HepG2 (cell line): ENCODE measurements around the gene EPHB3. TPM values are rescaled to one million over a fixed set of nuclear protein-coding genes. Genes with fewer than 3 reads are reported as not detected.

Source experiments
- ATF3 ChIP-seq: sonication (generic); formaldehyde crosslinking; IDR thresholded peaks from 2 replicates; pipeline ENCODE4 v1.4.0; 2020; ENCODE audit warnings: missing genetic modification reagents
- GMEB1 ChIP-seq: sonication (generic); formaldehyde crosslinking; IDR thresholded peaks from 2 replicates; pipeline ENCODE4 v1.5.1; 2020; ENCODE audit warnings: missing genetic modification reagents, mild to moderate bottlenecking, borderline replicate concordance
- HIC2 ChIP-seq: sonication (generic); formaldehyde crosslinking; IDR thresholded peaks from 2 replicates; pipeline ENCODE4 v1.9.0; 2022; ENCODE audit warnings: low read depth, missing genetic modification reagents
- MTF1 ChIP-seq: sonication (generic); formaldehyde crosslinking; IDR thresholded peaks from 2 replicates; pipeline ENCODE4 v1.5.0; 2020; ENCODE audit warnings: missing genetic modification reagents
- POGZ ChIP-seq: sonication (generic); formaldehyde crosslinking; IDR thresholded peaks from 2 replicates; pipeline ENCODE4 v1.4.0; 2020; ENCODE audit warnings: mild to moderate bottlenecking, missing genetic modification reagents
- ZBTB39 ChIP-seq: sonication (generic); formaldehyde crosslinking; IDR thresholded peaks from 2 replicates; pipeline ENCODE4 v1.5.0; 2020; ENCODE audit warnings: missing genetic modification reagents
- ZBTB7B ChIP-seq: sonication (generic); formaldehyde crosslinking; IDR thresholded peaks from 2 replicates; pipeline ENCODE4 v1.4.0; 2020; ENCODE audit warnings: missing genetic modification reagents
- ZNF101 ChIP-seq: sonication (generic); formaldehyde crosslinking; IDR thresholded peaks from 2 replicates; pipeline ENCODE4 v1.4.0; 2020; ENCODE audit warnings: mild to moderate bottlenecking, low read depth, missing genetic modification reagents, borderline replicate concordance
- ZNF230 ChIP-seq: sonication (generic); formaldehyde crosslinking; IDR thresholded peaks from 2 replicates; pipeline ENCODE4 v1.4.0; 2020; ENCODE audit warnings: mild to moderate bottlenecking, missing genetic modification reagents
- ZNF564 ChIP-seq: sonication (generic); formaldehyde crosslinking; IDR thresholded peaks from 2 replicates; pipeline ENCODE4 v1.8.1; 2023; ENCODE audit warnings: mild to moderate bottlenecking, missing genetic modification reagents
- ZNF597 ChIP-seq: sonication (generic); formaldehyde crosslinking; IDR thresholded peaks from 2 replicates; pipeline ENCODE4 v1.5.0; 2020; ENCODE audit warnings: missing genetic modification reagents
- ZNF687 ChIP-seq: sonication (generic); formaldehyde crosslinking; IDR thresholded peaks from 2 replicates; pipeline ENCODE4 v1.5.1; 2020; ENCODE audit warnings: mild to moderate bottlenecking, missing genetic modification reagents, moderate library complexity
- polyA plus RNA-seq, 8 experiments: library from polyadenylated mRNA; depleted of rRNA in 3 of 8; stranded (reverse) in 7 of 8; unstranded in 1 of 8; fragments of >200 nt; fragmentation: Illumina TruSeq in 4 of 8; extraction: Trizol in 4 of 8; gene quantifications; 2 replicates each; pipeline versions ENCODE4 v1.2.1 to v1.2.3, GENCODE V29; 2011 to 2016; ENCODE audit warnings: low read depth in 4 of 8, missing spikeins in 1 of 8, mixed read lengths in 1 of 8; ENCODE audit not compliant: insufficient read depth in 1 of 8
- total RNA-seq, 5 experiments: library from RNA; depleted of rRNA; stranded (reverse); fragments of >200 nt; fragmentation: Illumina TruSeq; extraction: Trizol; gene quantifications; 2 replicates each; pipeline ENCODE4 v1.2.3, GENCODE V29; 2016; ENCODE audit warnings: low read depth in 1 of 5

Gene EPHB3
- total and polyA plus RNA-seq, 2 of the 13 experiments (the other 11 are each of a cell fraction or from before 2014, with no cell fraction given), result 0.01 TPM; not detected in 1

- TF ChIP-seq ZBTB39 (CRISPR knock-in tag) (peak; percentile 26; the same call in 1 of the 2 replicates), MTF1 (CRISPR knock-in tag) (no peak), ZNF101 (no peak), ATF3 (CRISPR knock-in tag) (no peak), ZNF564 (CRISPR knock-in tag) (0 out of 2 replicates have a peak, but pooled peaks have one; percentile 4), ZNF687 (peak; percentile 47; the same call in 1 of the 2 replicates), HIC2 (CRISPR knock-in tag) (0 out of 2 replicates have a peak, but pooled peaks have one; percentile 22), ZNF230 (CRISPR knock-in tag) (0 out of 2 replicates have a peak, but pooled peaks have one; percentile 52), ZBTB7B (CRISPR knock-in tag) (0 out of 2 replicates have a peak, but pooled peaks have one; percentile 48), POGZ (CRISPR knock-in tag) (no peak), ZNF597 (CRISPR knock-in tag) (no peak), GMEB1 (CRISPR knock-in tag) (peak; percentile 41; the same call in 1 of the 2 replicates)
Measured at GRCh38 chr3:184561061-184561912, at the start of gene EPHB3 (continued).
